PC-9 (cell line): ENCODE results near the gene PPM1H. TPM values are rescaled to one million over a fixed set of nuclear protein-coding genes. Genes with fewer than 3 reads are reported as not detected.

Source experiments
- BruUV-seq: library from RNA; stranded (reverse); fragments of 400-500 nt; replicated peaks from 2 replicates; lab custom pipeline; 2021; lab: Mats Ljungman, UMichigan
- CTCF ChIA-PET: fragments of 300-600 bp; sonication (Branson Sonifier 250); formaldehyde crosslinking; loops from one replicate; lab custom pipeline; 2022; ENCODE audit warnings: antibody characterized with exemption; lab: Charles Lee
- POLR2A ChIA-PET: fragments of 300-600 bp; sonication (Branson Sonifier 250); formaldehyde crosslinking; loops from one replicate; lab custom pipeline; 2022; ENCODE audit warnings: antibody characterized with exemption; ENCODE audit not compliant: unreplicated experiment; lab: Charles Lee
- DNase-seq, 2 experiments: peaks; one replicate each; pipeline versions ENCODE4 v3.0.0 to v3.0.0-alpha.2; 2015 to 2022; ENCODE audit warnings: mixed read lengths in 1 of 2
- H2AFZ ChIP-seq: fragments of 200-600 bp; sonication (generic); 2 replicates; pipeline ENCODE4 v1.8.1; 2017; ENCODE audit warnings: antibody characterized with exemption
- H3F3A ChIP-seq: fragments of 200-600 bp; sonication (generic); 2 replicates; pipeline ENCODE4 v1.8.1; 2017; ENCODE audit warnings: antibody characterized with exemption, mild to moderate bottlenecking, low read depth; ENCODE audit not compliant: insufficient read depth
- H3K27ac ChIP-seq: fragments of 200-600 bp; sonication (generic); 2 replicates; pipeline ENCODE4 v1.6.1; 2016; ENCODE audit warnings: mixed run types
- H3K27me3 ChIP-seq: fragments of 200-600 bp; sonication (generic); 2 replicates; pipeline ENCODE4 v1.6.1; 2016; ENCODE audit warnings: low read depth, mixed run types; ENCODE audit not compliant: insufficient read depth
- H3K36me3 ChIP-seq: fragments of 200-600 bp; sonication (generic); 2 replicates; pipeline ENCODE4 v1.6.1; 2016; ENCODE audit warnings: low read depth, mixed run types
- H3K4me1 ChIP-seq: fragments of 200-600 bp; sonication (generic); replicated peaks from 2 replicates; pipeline ENCODE4 v1.6.1; 2016; ENCODE audit warnings: mixed run types; ENCODE audit not compliant: insufficient read depth
- H3K4me2 ChIP-seq: fragments of 200-600 bp; sonication (generic); 2 replicates; pipeline ENCODE4 v1.6.1; 2017; ENCODE audit warnings: mixed run types
- H3K4me3 ChIP-seq: fragments of 200-600 bp; sonication (generic); 2 replicates; pipeline ENCODE4 v1.6.1; 2016; ENCODE audit warnings: mixed run types
- H3K79me2 ChIP-seq: fragments of 200-600 bp; sonication (generic); 2 replicates; pipeline ENCODE4 v1.6.1; 2017; ENCODE audit warnings: low read depth, mixed run types
- H3K9me2 ChIP-seq: fragments of 200-600 bp; sonication (generic); 2 replicates; pipeline ENCODE4 v1.8.1; 2017; ENCODE audit warnings: mild to moderate bottlenecking; ENCODE audit not compliant: insufficient read depth
- H3K9me3 ChIP-seq: fragments of 200-600 bp; sonication (generic); 2 replicates; pipeline ENCODE4 v1.8.1; 2016; ENCODE audit warnings: low read depth; ENCODE audit not compliant: insufficient read depth
- H4K20me1 ChIP-seq: fragments of 200-600 bp; sonication (generic); 2 replicates; pipeline ENCODE4 v1.8.1; 2017; ENCODE audit not compliant: insufficient read depth
- EZH2 ChIP-seq: fragments of 200-600 bp; sonication (generic); IDR thresholded peaks from 2 replicates; pipeline ENCODE4 v1.8.0; 2017; ENCODE audit warnings: antibody characterized with exemption, low read depth
- intact Hi-C: fragments of 100-400 bp; cut with micrococcal nuclease; formaldehyde crosslinking; loops from one replicate; pipeline ENCODE4 v1.10.0; 2022; ENCODE audit not compliant: unreplicated experiment
- total RNA-seq: library from RNA; stranded (reverse); gene quantifications from 2 replicates; pipeline ENCODE4 v1.2.3, GENCODE V29; 2021
- TF ChIP-seq, protein P1 (sequence below): fragments of 200-600 bp; sonication (generic); conservative IDR thresholded peaks from 2 replicates; pipeline ENCODE4 v1.6.1; 2017; ENCODE audit warnings: mixed run types, antibody characterized with exemption, mild to moderate bottlenecking, moderate library complexity

Gene PPM1H
- total RNA-seq, 1 experiment from 2014 or later: 11.4 TPM

GRCh38 chr12:62749586-62749985, 185.4 kb downstream of the PPM1H start:
- no peak for TF ChIP-seq EZH2
- TF ChIP-seq, protein P1, sequence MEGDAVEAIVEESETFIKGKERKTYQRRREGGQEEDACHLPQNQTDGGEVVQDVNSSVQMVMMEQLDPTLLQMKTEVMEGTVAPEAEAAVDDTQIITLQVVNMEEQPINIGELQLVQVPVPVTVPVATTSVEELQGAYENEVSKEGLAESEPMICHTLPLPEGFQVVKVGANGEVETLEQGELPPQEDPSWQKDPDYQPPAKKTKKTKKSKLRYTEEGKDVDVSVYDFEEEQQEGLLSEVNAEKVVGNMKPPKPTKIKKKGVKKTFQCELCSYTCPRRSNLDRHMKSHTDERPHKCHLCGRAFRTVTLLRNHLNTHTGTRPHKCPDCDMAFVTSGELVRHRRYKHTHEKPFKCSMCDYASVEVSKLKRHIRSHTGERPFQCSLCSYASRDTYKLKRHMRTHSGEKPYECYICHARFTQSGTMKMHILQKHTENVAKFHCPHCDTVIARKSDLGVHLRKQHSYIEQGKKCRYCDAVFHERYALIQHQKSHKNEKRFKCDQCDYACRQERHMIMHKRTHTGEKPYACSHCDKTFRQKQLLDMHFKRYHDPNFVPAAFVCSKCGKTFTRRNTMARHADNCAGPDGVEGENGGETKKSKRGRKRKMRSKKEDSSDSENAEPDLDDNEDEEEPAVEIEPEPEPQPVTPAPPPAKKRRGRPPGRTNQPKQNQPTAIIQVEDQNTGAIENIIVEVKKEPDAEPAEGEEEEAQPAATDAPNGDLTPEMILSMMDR: no peak
- no peak overlapping the region for H3K4me3 ChIP-seq
- H3K27ac ChIP-seq: no peak overlapping the region
- no peak for DNase-seq
- H3K27me3 ChIP-seq: no peaks in the 10 kb centered on the region
- ChIA-PET POLR2A (no interaction called here), CTCF (no interaction called here)
- intact Hi-C loops: no loop called here
- H3K9me3 ChIP-seq: no peaks in the 10 kb centered on the region
- no peaks in the 10 kb centered on the region for H3K36me3 ChIP-seq
- H2AFZ ChIP-seq: no peak overlapping the region
- no peak overlapping the region for H3K4me2 ChIP-seq
- no peaks in the 10 kb centered on the region for H4K20me1 ChIP-seq
- no peaks in the 10 kb centered on the region for H3K79me2 ChIP-seq
- peaks cover 29% of the 10 kb centered on the region; the same call in 1 of the 2 replicates for H3F3A ChIP-seq
- peaks cover 38% of the 10 kb centered on the region for H3K4me1 ChIP-seq
- no TSS peak for BruUV-seq
- no peaks in the 10 kb centered on the region for H3K9me2 ChIP-seq

DNA sequence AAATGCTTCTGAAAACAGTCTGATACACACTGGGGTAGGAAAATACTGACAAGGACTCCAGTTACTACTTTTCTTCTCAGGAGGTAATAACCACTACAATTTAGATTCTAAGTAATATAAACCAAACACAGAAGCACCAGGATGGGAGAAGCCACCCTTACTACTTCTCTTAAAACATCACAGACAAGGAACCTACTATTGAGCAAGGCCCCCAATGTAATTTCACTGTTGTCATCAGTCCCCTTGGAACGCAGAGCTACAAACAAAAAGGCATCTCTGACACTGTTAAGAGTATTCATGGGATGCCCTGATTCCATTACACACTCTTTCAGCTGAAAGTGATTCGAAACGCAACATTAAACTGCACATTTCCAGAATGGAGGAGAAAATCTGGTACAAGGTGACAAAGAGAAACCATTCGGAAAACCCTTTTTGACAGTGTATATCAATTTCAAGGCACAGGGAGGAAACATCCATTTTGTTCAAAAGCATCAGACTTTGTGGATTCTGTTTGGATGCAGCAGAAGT, 185.9 kb downstream of the PPM1H start:
- Histone ChIP-seq H3K9me2 (no peaks in the 10 kb centered on the region), H3K27ac (no peak overlapping the region), H3K4me2 (no peak overlapping the region), H4K20me1 (no peaks in the 10 kb centered on the region), H3K27me3 (no peaks in the 10 kb centered on the region), H3K4me1 (peaks cover 38% of the 10 kb centered on the region), H3K36me3 (no peaks in the 10 kb centered on the region), H3K4me3 (no peak overlapping the region), H3F3A (peaks cover 29% of the 10 kb centered on the region; the same call in 1 of the 2 replicates), H3K79me2 (no peaks in the 10 kb centered on the region), H2AFZ (no peak overlapping the region), H3K9me3 (no peaks in the 10 kb centered on the region)
- no TSS peak for BruUV-seq
- no peak for DNase-seq
- ChIA-PET CTCF (no interaction called here), POLR2A (no interaction called here)
- intact Hi-C loops: no loop called here
- no peak for TF ChIP-seq EZH2
- TF ChIP-seq, protein P1: no peak

DNA sequence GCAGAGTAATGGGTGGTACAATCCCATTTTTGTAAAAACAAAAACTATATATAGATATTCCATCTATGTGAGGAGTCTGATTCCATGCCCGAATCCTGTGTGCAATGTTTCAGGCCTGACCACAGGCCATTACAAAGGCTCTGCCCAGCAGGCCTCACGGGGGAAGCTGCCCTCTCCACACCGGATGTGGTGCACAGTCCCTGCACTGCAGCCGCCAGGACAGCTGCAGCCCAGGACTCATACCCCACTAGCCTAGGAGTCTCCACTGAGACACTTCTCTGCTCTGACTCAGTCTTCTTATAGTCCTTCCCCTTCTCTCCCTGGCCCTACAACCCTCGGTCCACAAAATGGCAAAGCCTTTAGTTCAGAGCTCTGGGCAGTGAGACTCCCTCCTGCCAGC, 190.4 kb downstream of the PPM1H start:
- DNase-seq: no peak
- H3K79me2 ChIP-seq: no peaks in the 10 kb centered on the region
- no peak overlapping the region for H3K4me3 ChIP-seq
- H3K4me1 ChIP-seq: peaks cover 14% of the 10 kb centered on the region
- H2AFZ ChIP-seq: no peak overlapping the region
- CTCF ChIA-PET: no interaction called here
- POLR2A ChIA-PET: no interaction called here
- H4K20me1 ChIP-seq: no peaks in the 10 kb centered on the region
- H3K27ac ChIP-seq: no peak overlapping the region
- BruUV-seq: no TSS peak
- no peaks in the 10 kb centered on the region for H3K9me2 ChIP-seq
- no peak overlapping the region for H3K4me2 ChIP-seq
- intact Hi-C loops: no loop called here
- no peak for TF ChIP-seq EZH2
- TF ChIP-seq, protein P1: no peak
- H3F3A ChIP-seq: no peaks in the 10 kb centered on the region
- no peaks in the 10 kb centered on the region for H3K27me3 ChIP-seq
- H3K9me3 ChIP-seq: no peaks in the 10 kb centered on the region
- 0 out of 2 replicates have a peak, but pooled peaks cover 6% of the 10 kb centered on the region for H3K36me3 ChIP-seq
